Measurements from ENCODE around the gene LILRA5.

DNA sequence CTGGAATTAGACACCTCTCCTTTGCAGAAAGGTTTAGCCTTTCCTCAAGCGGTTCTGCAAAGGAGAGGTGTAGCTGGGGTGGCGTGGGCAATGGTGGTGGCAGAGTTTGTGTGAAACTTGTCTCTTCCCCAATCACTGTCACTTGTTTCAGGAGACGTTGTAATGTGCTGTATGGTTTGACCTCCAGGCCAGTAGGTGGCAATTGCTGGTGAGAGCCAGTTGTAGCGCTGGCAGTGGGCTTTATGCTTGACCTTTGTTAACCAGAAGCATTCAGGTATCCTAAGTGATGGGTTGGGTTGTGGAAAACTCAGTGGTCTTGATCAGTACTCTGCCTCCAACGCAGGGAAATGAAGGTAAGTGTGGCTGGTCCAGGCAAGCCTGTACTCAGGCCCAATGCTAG is 12.7 kb upstream of the LILRA5 start:
- TF ChIP-seq, protein P1, sequence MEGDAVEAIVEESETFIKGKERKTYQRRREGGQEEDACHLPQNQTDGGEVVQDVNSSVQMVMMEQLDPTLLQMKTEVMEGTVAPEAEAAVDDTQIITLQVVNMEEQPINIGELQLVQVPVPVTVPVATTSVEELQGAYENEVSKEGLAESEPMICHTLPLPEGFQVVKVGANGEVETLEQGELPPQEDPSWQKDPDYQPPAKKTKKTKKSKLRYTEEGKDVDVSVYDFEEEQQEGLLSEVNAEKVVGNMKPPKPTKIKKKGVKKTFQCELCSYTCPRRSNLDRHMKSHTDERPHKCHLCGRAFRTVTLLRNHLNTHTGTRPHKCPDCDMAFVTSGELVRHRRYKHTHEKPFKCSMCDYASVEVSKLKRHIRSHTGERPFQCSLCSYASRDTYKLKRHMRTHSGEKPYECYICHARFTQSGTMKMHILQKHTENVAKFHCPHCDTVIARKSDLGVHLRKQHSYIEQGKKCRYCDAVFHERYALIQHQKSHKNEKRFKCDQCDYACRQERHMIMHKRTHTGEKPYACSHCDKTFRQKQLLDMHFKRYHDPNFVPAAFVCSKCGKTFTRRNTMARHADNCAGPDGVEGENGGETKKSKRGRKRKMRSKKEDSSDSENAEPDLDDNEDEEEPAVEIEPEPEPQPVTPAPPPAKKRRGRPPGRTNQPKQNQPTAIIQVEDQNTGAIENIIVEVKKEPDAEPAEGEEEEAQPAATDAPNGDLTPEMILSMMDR (conservative IDR thresholded peaks at IDR 0.05; ENCODE audit: low read depth, low read length) = no peak
- TF ChIP-seq, protein P2, sequence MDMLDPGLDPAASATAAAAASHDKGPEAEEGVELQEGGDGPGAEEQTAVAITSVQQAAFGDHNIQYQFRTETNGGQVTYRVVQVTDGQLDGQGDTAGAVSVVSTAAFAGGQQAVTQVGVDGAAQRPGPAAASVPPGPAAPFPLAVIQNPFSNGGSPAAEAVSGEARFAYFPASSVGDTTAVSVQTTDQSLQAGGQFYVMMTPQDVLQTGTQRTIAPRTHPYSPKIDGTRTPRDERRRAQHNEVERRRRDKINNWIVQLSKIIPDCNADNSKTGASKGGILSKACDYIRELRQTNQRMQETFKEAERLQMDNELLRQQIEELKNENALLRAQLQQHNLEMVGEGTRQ (IDR thresholded peaks at IDR 0.05; ENCODE audit: low read depth, low read length) = no peak
- TF ChIP-seq POLR2A (IDR thresholded peaks at IDR 0.05; ENCODE audit: low read depth, low read length) = no peak
- no peak for TF ChIP-seq CEBPB (IDR thresholded peaks at IDR 0.05; ENCODE audit: low read depth, low read length)
- no peak for TF ChIP-seq MXI1 (IDR thresholded peaks at IDR 0.05; ENCODE audit: borderline replicate concordance, low read depth, low read length)
- no peak for TF ChIP-seq CHD1 (IDR thresholded peaks at IDR 0.05; ENCODE audit: low read depth, low read length)
- TF ChIP-seq MAFK (IDR thresholded peaks at IDR 0.05; ENCODE audit: low read depth, low read length) = no peak
- TF ChIP-seq RFX5 (IDR thresholded peaks at IDR 0.05; ENCODE audit: low read depth, low read length) = no peak
- TF ChIP-seq BHLHE40 (IDR thresholded peaks at IDR 0.05; ENCODE audit: low read depth, low read length) = no peak
- TF ChIP-seq SMC3 (IDR thresholded peaks at IDR 0.05; ENCODE audit: low read depth, low read length) = no peak
- TF ChIP-seq, protein P3, sequence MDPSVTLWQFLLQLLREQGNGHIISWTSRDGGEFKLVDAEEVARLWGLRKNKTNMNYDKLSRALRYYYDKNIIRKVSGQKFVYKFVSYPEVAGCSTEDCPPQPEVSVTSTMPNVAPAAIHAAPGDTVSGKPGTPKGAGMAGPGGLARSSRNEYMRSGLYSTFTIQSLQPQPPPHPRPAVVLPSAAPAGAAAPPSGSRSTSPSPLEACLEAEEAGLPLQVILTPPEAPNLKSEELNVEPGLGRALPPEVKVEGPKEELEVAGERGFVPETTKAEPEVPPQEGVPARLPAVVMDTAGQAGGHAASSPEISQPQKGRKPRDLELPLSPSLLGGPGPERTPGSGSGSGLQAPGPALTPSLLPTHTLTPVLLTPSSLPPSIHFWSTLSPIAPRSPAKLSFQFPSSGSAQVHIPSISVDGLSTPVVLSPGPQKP (IDR thresholded peaks at IDR 0.05; ENCODE audit: borderline replicate concordance, low read depth, low read length) = no peak

Data from IMR-90 (cell line).